HEK293 (cell line): ENCODE measurements around the gene OST4.

ENCODE experiments used
- CTCF ChIA-PET: fragments of 350-600 bp; formaldehyde crosslinking; extraction: SDS; loops from one replicate; lab custom pipeline; 2021; ENCODE audit warnings: antibody characterized with exemption; lab: Yijun Ruan, JAX
- POLR2A ChIA-PET: fragments of 300-600 bp; formaldehyde crosslinking; extraction: SDS; loops from one replicate; lab custom pipeline; 2020; ENCODE audit warnings: antibody characterized with exemption, inconsistent platforms; lab: Yijun Ruan, JAX
- H3K27ac ChIP-seq: fragments of 200-500 bp; sonication (Bioruptor generic); 2 replicates; pipeline ENCODE4 v1.5.1; 2014; ENCODE audit warnings: low read depth, low read length, control low read depth, inconsistent platforms; ENCODE audit errors: extremely low read depth
- H3K36me3 ChIP-seq, 2 experiments: fragments of 200-500 bp in 1 of 2; sonication (Bioruptor generic) in 1 of 2; 1 replicate in 1 of 2; 2 replicates in 1 of 2; pipeline ENCODE4 v1.5.1; 2014 to 2017; ENCODE audit warnings: inconsistent platforms in 2 of 2, low read length in 2 of 2; ENCODE audit not compliant: control insufficient read depth in 2 of 2, insufficient read depth in 1 of 2
- H3K4me1 ChIP-seq: fragments of 200-500 bp; sonication (Bioruptor generic); 2 replicates; pipeline ENCODE4 v1.5.1; 2014; ENCODE audit warnings: mild to moderate bottlenecking, low read length, inconsistent platforms; ENCODE audit not compliant: control insufficient read depth, insufficient read depth
- H3K4me3 ChIP-seq: 2 replicates; pipeline ENCODE4 v1.5.1; 2011; ENCODE audit warnings: low read depth, mild to moderate bottlenecking, control low read depth, low read length, moderate library complexity
- H3K9me3 ChIP-seq: fragments of 200-500 bp; sonication (Bioruptor generic); 2 replicates; pipeline ENCODE4 v1.5.1; 2014; ENCODE audit warnings: low read depth, low read length, inconsistent platforms; ENCODE audit not compliant: control insufficient read depth, insufficient read depth
- EGR2 ChIP-seq: fragments of 450-650 bp; formaldehyde crosslinking; IDR thresholded peaks from 2 replicates; pipeline ENCODE4 v1.5.1; 2016; ENCODE audit warnings: low read depth, missing biosample characterization, missing genetic modification characterization
- GFI1B ChIP-seq: fragments of 450-650 bp; formaldehyde crosslinking; IDR thresholded peaks from 2 replicates; pipeline ENCODE4 v1.5.1; 2016; ENCODE audit warnings: missing biosample characterization, missing genetic modification characterization
- GLIS2 ChIP-seq: fragments of 450-650 bp; formaldehyde crosslinking; IDR thresholded peaks from 2 replicates; pipeline ENCODE4 v1.5.1; 2016; ENCODE audit warnings: missing biosample characterization, missing genetic modification characterization
- REST ChIP-seq: fragments of 450-650 bp; formaldehyde crosslinking; IDR thresholded peaks from 2 replicates; pipeline ENCODE4 v1.5.1; 2016; ENCODE audit warnings: missing biosample characterization, missing genetic modification characterization
- SALL2 ChIP-seq: fragments of 450-650 bp; formaldehyde crosslinking; IDR thresholded peaks from 2 replicates; pipeline ENCODE4 v1.5.0; 2017; ENCODE audit warnings: missing biosample characterization, mild to moderate bottlenecking, missing genetic modification characterization, borderline replicate concordance
- SCRT1 ChIP-seq: fragments of 450-650 bp; formaldehyde crosslinking; IDR thresholded peaks from 2 replicates; pipeline ENCODE4 v1.5.1; 2016; ENCODE audit warnings: missing biosample characterization, missing genetic modification characterization, borderline replicate concordance
- SETDB1 ChIP-seq: IDR thresholded peaks from one replicate; pipeline ENCODE4 v1.6.1; 2017; ENCODE audit warnings: mild to moderate bottlenecking, low read length, moderate library complexity, mixed read lengths; ENCODE audit not compliant: insufficient read length
- SP7 ChIP-seq: fragments of 450-650 bp; formaldehyde crosslinking; IDR thresholded peaks from 2 replicates; pipeline ENCODE4 v1.5.1; 2016; ENCODE audit warnings: missing biosample characterization, missing genetic modification characterization
- WT1 ChIP-seq: fragments of 450-650 bp; formaldehyde crosslinking; IDR thresholded peaks from 2 replicates; pipeline ENCODE4 v1.5.1; 2016; ENCODE audit warnings: missing biosample characterization, missing genetic modification characterization
- ZBTB17 ChIP-seq: fragments of 450-650 bp; formaldehyde crosslinking; IDR thresholded peaks from 2 replicates; pipeline ENCODE4 v1.5.1; 2016; ENCODE audit warnings: missing biosample characterization, missing genetic modification characterization
- ZBTB21 ChIP-seq: fragments of 450-650 bp; formaldehyde crosslinking; IDR thresholded peaks from 2 replicates; pipeline ENCODE4 v1.5.1; 2017; ENCODE audit warnings: missing biosample characterization, missing genetic modification characterization
- ZIC2 ChIP-seq: fragments of 450-650 bp; formaldehyde crosslinking; IDR thresholded peaks from 2 replicates; pipeline ENCODE4 v1.5.1; 2016; ENCODE audit warnings: missing biosample characterization, missing genetic modification characterization
- ZNF18 ChIP-seq: fragments of 450-650 bp; formaldehyde crosslinking; IDR thresholded peaks from 2 replicates; pipeline ENCODE4 v1.5.1; 2016; ENCODE audit warnings: missing biosample characterization, missing genetic modification characterization
- ZNF248 ChIP-seq: fragments of 450-650 bp; formaldehyde crosslinking; IDR thresholded peaks from 2 replicates; pipeline ENCODE4 v1.5.1; 2017; ENCODE audit warnings: missing biosample characterization, missing genetic modification characterization
- ZNF335 ChIP-seq: fragments of 450-650 bp; formaldehyde crosslinking; conservative IDR thresholded peaks from 2 replicates; pipeline ENCODE4 v1.5.1; 2016; ENCODE audit warnings: missing biosample characterization, missing genetic modification characterization
- ZNF394 ChIP-seq: fragments of 450-650 bp; formaldehyde crosslinking; IDR thresholded peaks from 2 replicates; pipeline ENCODE4 v1.5.1; 2016; ENCODE audit warnings: missing biosample characterization, missing genetic modification characterization, mild to moderate bottlenecking, moderate library complexity, borderline replicate concordance
- ZNF398 ChIP-seq: fragments of 450-650 bp; formaldehyde crosslinking; IDR thresholded peaks from 2 replicates; pipeline ENCODE4 v1.5.1; 2017; ENCODE audit warnings: missing biosample characterization, missing genetic modification characterization
- ZNF501 ChIP-seq: fragments of 450-650 bp; formaldehyde crosslinking; IDR thresholded peaks from 2 replicates; pipeline ENCODE4 v1.5.1; 2016; ENCODE audit warnings: missing biosample characterization, missing genetic modification characterization
- ZNF529 ChIP-seq: fragments of 450-650 bp; formaldehyde crosslinking; IDR thresholded peaks from 2 replicates; pipeline ENCODE4 v1.5.1; 2017; ENCODE audit warnings: missing genetic modification characterization, missing biosample characterization; ENCODE audit not compliant: insufficient replicate concordance
- ZNF548 ChIP-seq: fragments of 450-650 bp; formaldehyde crosslinking; IDR thresholded peaks from 2 replicates; pipeline ENCODE4 v1.5.1; 2016; ENCODE audit warnings: missing biosample characterization, missing genetic modification characterization
- ZNF600 ChIP-seq: fragments of 450-650 bp; formaldehyde crosslinking; IDR thresholded peaks from 2 replicates; pipeline ENCODE4 v1.5.1; 2016; ENCODE audit warnings: missing biosample characterization, missing genetic modification characterization
- ZNF677 ChIP-seq: fragments of 450-650 bp; IDR thresholded peaks from 2 replicates; pipeline ENCODE4 v1.5.0; 2018; ENCODE audit warnings: missing biosample characterization, mild to moderate bottlenecking, missing genetic modification characterization, moderate library complexity
- ZNF701 ChIP-seq: fragments of 450-650 bp; formaldehyde crosslinking; IDR thresholded peaks from 2 replicates; pipeline ENCODE4 v1.5.1; 2016; ENCODE audit warnings: missing biosample characterization, missing genetic modification characterization
- ZNF707 ChIP-seq: fragments of 450-650 bp; formaldehyde crosslinking; IDR thresholded peaks from 2 replicates; pipeline ENCODE4 v1.5.1; 2016; ENCODE audit warnings: missing biosample characterization, missing genetic modification characterization
- ZSCAN18 ChIP-seq: fragments of 450-650 bp; formaldehyde crosslinking; IDR thresholded peaks from 2 replicates; pipeline ENCODE4 v1.5.1; 2016; ENCODE audit warnings: missing biosample characterization, missing genetic modification characterization
- TF ChIP-seq, protein P1 (sequence below): fragments of 450-650 bp; formaldehyde crosslinking; IDR thresholded peaks from 2 replicates; pipeline ENCODE4 v1.5.1; 2016; ENCODE audit warnings: missing biosample characterization, missing genetic modification characterization
- TF ChIP-seq, protein P2 (sequence below): fragments of 450-650 bp; formaldehyde crosslinking; IDR thresholded peaks from 2 replicates; pipeline ENCODE4; 2016; ENCODE audit warnings: missing biosample characterization, missing genetic modification characterization

The OST4 gene

GRCh38 chr2:27042159-27042661, 29.2 kb downstream of the OST4 start (continued):
- no peak for TF ChIP-seq ZSCAN18 (tag by site-specific recombination)
- no peak for TF ChIP-seq WT1 (tag by site-specific recombination)
- peak; percentile 16; the same call in 1 of the 2 replicates for TF ChIP-seq ZNF394 (tag by site-specific recombination)
- no peak for TF ChIP-seq ZNF707
- peak; percentile 94 for TF ChIP-seq ZBTB17
- TF ChIP-seq, protein P1, sequence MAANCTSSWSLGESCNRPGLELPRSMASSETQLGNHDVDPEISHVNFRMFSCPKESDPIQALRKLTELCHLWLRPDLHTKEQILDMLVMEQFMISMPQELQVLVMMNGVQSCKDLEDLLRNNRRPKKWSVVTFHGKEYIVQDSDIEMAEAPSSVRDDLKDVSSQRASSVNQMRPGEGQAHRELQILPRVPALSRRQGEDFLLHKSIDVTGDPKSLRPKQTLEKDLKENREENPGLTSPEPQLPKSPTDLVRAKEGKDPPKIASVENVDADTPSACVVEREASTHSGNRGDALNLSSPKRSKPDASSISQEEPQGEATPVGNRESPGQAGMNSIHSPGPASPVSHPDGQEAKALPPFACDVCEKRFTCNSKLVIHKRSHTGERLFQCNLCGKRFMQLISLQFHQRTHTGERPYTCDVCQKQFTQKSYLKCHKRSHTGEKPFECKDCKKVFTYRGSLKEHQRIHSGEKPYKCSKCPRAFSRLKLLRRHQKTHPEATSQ (tag by site-specific recombination), result no peak
- TF ChIP-seq ZBTB21 (tag by site-specific recombination), result no peak
- no peak for TF ChIP-seq SETDB1
- TF ChIP-seq ZNF335 (tag by site-specific recombination), result peak; percentile 4; the same call in 1 of the 2 replicates
- TF ChIP-seq GLIS2 (tag by site-specific recombination), result no peak
- TF ChIP-seq ZNF18 (tag by site-specific recombination), result no peak

GRCh38 chr2:27041752-27042151, 29.7 kb downstream of the OST4 start:
- Histone ChIP-seq H3K4me3 (no peak overlapping the region), H3K9me3 (no peaks in the 10 kb centered on the region), H3K36me3 (peaks cover 3 to 64% of the 10 kb centered on the region in 2 experiments), H3K27ac (peak overlapping the region; percentile 43; the same call in 1 of the 2 replicates), H3K4me1 (peaks cover 16% of the 10 kb centered on the region)
- POLR2A ChIA-PET, result interaction anchor here (2.7 kb wide), 1 partner anchor 9 kb away, joined by 14 read pairs; the partner anchor contains the start of gene AGBL5
- CTCF ChIA-PET, result no interaction called here
- no peak for TF ChIP-seq SALL2 (tag by site-specific recombination)
- TF ChIP-seq, protein P2, sequence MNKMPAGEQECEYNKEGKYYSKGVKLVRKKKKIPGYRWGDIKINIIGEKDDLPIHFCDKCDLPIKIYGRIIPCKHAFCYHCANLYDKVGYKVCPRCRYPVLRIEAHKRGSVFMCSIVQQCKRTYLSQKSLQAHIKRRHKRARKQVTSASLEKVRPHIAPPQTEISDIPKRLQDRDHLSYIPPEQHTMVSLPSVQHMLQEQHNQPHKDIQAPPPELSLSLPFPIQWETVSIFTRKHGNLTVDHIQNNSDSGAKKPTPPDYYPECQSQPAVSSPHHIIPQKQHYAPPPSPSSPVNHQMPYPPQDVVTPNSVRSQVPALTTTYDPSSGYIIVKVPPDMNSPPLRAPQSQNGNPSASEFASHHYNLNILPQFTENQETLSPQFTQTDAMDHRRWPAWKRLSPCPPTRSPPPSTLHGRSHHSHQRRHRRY (tag by site-specific recombination), result no peak
- TF ChIP-seq ZNF248, result no peak
- no peak for TF ChIP-seq ZNF677
- TF ChIP-seq REST (tag by site-specific recombination), result no peak
- peak; percentile 86 for TF ChIP-seq SP7
- TF ChIP-seq GFI1B (tag by site-specific recombination), result no peak
- TF ChIP-seq ZIC2 (tag by site-specific recombination), result peak; percentile 60; the same call in 1 of the 2 replicates
- 0 out of 2 replicates have a peak, but pooled peaks have one; percentile 12 for TF ChIP-seq ZNF398 (tag by site-specific recombination)
- TF ChIP-seq ZNF548 (tag by site-specific recombination), result no peak
- no peak for TF ChIP-seq ZNF701 (tag by site-specific recombination)
- no peak for TF ChIP-seq ZNF600 (tag by site-specific recombination)
- no peak for TF ChIP-seq ZNF529 (tag by site-specific recombination)
- TF ChIP-seq ZNF501 (tag by site-specific recombination), result no peak
- TF ChIP-seq ZNF335 (tag by site-specific recombination), result peak; percentile 64
- no peak for TF ChIP-seq SCRT1 (tag by site-specific recombination)
- TF ChIP-seq EGR2, result 0 out of 2 replicates have a peak, but pooled peaks have one; percentile 47
